Measurements from ENCODE around the gene RNGTT.

GRCh38 chr6:88670369-88670768 is 293.0 kb downstream of the RNGTT start:
- TF ChIP-seq POLR2AphosphoS5 (IDR thresholded peaks at IDR 0.05) (no peak), POLR2A (IDR thresholded peaks at IDR 0.05) (no peak), CTCF (IDR thresholded peaks at IDR 0.05) (no peak)
